Posterior cingulate gyrus (tissue), 11 donors: Measurements from ENCODE around the gene ARMC8.

Experiments used
- DNase-seq, 10 donors: peaks; one replicate each; pipeline versions ENCODE4 v3.0.0 to v3.0.0-alpha.2; 2020 to 2021; ENCODE audit warnings: mixed read lengths in 3 of 10
- intact Hi-C: fragments of 100-400 bp; cut with DNase I; formaldehyde crosslinking; loops from one replicate; pipeline ENCODE4 v1.15.1; 2023

ARMC8 gene

GRCh38 chr3:138241061-138241460, 54.0 kb downstream of the ARMC8 start:
- no peak for DNase-seq
- intact Hi-C loops: no loop called here

GRCh38 chr3:138241676-138242075, 54.6 kb downstream of the ARMC8 start:
- intact Hi-C loops: no loop called here
- DNase-seq: no peak

- no peak for DNase-seq
- intact Hi-C loops: no loop called here
Measured at GRCh38 chr3:138242466-138242865, 55.4 kb downstream of the ARMC8 start.

GRCh38 chr3:138245026-138245425, 57.9 kb downstream of the ARMC8 start:
- no peak for DNase-seq
- intact Hi-C loops: no loop called here

GRCh38 chr3:138249636-138250035, 62.5 kb downstream of the ARMC8 start:
- no peak for DNase-seq
- intact Hi-C loops: no loop called here

DNA sequence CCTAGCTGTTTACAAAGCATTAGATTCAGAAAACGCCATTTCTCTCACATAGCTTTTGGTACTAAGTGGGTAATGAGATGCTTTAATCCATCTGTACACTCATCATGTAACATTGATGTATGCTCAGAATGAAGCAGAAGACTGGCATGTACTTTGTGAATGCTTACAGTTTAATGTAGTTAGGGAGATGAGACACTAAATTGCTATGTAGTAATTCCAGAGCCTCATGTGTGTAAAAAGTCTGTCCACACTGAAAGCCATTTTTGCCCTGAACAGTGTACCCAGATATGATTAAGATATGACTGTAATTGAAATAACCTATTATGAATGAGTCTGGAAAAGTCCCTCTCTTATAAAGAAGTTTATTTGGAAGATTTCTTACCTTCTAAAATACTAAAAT, 66.5 kb downstream of the ARMC8 start:
- DNase-seq: no peak
- intact Hi-C loops: no loop called here

GRCh38 chr3:138254216-138254615, 67.1 kb downstream of the ARMC8 start:
- no peak for DNase-seq
- intact Hi-C loops: no loop called here

GRCh38 chr3:138256022-138256421, 68.9 kb downstream of the ARMC8 start:
- intact Hi-C loops: no loop called here
- DNase-seq: no peak

GRCh38 chr3:138257986-138258385, 70.9 kb downstream of the ARMC8 start:
- intact Hi-C loops: no loop called here
- DNase-seq: no peak

- intact Hi-C loops: no loop called here
- no peak for DNase-seq
Measured at GRCh38 chr3:138259126-138259525, 72.0 kb downstream of the ARMC8 start.

DNA sequence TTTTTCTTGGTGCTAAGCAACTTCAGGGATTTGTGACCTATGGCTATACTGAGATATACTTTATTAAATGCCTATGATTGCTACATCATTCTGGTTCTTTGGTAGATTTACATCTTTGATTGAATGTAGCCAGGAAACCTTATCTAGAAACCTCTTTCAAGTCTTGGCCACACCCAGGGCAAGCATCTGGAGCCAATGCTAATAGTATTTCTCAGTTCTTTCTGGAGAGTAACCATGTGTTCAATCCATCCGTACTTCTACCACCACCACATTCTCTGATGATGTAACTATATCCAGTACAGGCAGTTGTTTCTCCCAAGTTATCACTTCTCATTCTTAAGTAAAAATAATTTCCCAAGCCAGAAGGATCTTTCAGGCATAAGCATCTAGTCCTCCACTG, 73.5 kb downstream of the ARMC8 start:
- no peak for DNase-seq
- intact Hi-C loops: loop anchor here (5.0 kb wide), 1 partner anchor 67 kb away; the partner anchor contains the start of gene NME9

- intact Hi-C loops: loop anchor here (5.0 kb wide), 1 partner anchor 64 kb away; the partner anchor contains the start of gene NME9
- DNase-seq: peak in 1 of 10 donors; percentile 8
Measured at GRCh38 chr3:138263104-138263503, 76.0 kb downstream of the ARMC8 start.

DNA sequence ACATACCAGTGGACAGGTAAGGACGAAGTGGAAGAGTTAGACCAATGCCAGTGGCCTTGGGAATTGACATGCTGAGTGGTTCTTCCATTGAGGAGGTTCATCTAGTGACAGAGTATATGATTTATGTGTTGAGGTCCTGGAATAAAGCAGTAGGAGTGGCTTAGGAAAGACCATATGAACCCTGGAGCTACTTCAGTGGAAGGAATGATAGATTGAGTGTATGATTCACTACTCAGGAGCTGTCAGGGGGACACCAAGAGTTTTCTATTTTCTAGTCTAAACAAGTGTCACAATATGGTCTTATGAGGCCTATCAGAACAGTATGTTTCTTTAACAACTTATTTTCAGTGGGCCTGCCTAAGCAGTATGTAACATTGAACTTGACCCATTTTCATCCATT, 78.6 kb downstream of the ARMC8 start:
- intact Hi-C loops: no loop called here
- DNase-seq: no peak

DNA sequence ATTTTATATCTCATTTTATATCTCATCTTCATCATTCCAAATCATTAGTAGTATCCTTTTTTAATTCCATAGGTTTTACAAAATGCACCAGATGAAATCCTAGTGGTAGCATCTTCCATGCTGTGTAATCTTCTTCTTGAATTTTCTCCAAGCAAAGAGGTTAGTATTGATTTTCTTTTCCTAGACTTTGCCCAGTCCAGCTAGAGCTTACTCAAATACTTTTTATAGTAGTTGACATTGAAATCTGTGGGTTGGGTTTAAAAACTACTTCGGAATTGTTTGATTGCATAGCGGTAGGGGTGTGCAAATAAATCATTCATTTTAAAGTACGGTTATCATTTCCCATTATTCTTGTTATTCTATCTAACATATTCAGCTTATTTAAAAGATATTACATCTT, 80.0 kb downstream of the ARMC8 start:
- no peak for DNase-seq
- intact Hi-C loops: no loop called here

DNA sequence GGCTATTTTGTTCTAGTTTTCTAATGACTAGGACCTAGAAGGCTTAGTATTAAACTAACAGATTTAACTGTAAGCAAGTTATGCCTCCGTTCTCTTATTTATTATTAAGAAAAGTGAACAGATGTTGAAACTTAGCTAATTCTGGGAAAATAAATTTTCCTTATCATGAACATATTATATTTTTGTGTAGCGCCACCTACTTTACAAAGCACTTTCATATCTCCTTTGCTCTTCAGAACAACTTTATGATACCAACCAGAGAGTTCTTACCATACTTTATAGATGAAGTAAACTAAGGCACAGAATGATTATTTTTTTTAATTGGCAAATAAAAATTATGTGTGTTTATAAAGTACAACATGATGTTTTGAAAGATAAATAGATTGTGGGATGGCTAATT, 83.1 kb downstream of the ARMC8 start:
- no peak for DNase-seq
- intact Hi-C loops: no loop called here

DNA sequence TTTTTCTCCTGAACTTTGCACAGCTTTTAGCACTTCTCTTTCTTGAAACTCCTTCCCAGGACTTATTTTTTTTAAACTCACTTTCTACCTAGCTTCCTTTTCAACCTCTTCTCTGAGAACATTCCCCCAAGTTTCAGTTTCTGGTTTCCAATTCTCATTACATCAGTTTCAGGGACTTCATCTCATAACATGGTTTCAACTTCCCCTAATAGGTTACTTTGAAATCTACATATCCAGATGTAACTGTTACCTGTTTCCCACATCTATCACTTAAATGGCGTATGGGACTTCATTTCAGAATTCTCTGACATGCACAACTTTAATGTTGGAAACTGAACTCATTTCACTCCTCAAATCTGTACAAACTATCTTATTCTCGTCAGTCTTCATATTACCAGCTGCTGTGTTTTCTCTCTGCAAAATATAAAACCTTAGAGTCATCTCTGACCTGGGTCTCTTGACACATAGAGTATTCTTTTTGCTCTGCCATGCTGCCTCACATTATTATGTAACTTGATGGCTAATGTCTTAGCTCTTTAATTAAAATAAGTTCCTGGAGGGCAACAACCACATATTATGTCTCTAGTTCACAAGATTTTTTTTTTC, 84.2 kb downstream of the ARMC8 start:
- intact Hi-C loops: no loop called here
- DNase-seq: no peak

DNA sequence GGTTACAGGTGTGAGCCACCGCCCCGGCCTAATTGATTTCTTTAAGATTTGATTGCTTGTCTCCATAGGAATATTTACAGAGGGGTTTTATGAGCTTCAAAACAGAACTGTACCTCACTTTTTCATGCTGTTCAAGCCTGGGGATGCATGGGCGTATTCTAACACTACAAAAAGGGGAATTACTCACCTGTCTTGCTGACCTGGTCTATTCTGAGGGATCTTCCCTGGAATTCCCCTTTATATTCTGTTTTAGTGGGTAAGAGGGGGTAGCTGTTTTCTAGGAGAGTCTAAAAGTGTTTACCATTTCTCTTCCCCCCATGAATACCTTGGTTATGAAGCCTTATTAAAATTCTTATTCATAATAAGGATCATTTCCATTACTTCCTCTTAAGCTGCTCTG, 94.5 kb downstream of the ARMC8 start:
- no peak for DNase-seq
- intact Hi-C loops: no loop called here

DNA sequence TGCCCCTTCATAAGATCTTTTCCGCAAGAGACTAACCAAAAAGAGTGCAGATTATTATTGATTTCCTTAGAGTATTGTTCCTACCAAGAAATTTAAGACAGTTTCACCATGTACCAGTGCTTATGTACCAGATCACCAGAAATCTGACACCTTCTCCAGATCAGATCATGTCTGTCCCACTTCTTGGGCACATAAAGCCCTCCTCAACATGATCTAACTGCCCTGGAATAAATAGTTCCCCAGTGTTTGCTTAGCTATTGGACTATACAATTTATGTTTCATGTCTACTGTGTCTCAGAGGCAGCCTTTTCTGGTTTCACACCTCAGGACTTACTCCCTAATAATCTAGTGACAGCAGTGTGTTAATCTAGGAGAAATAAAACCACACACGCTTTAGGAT, 95.7 kb downstream of the ARMC8 start:
- intact Hi-C loops: no loop called here
- DNase-seq: no peak

- DNase-seq: no peak
- intact Hi-C loops: no loop called here
Measured at GRCh38 chr3:138284079-138284478, 97.0 kb downstream of the ARMC8 start.

- DNase-seq: peak in 1 of 10 donors; percentile 24
- intact Hi-C loops: no loop called here
Measured at GRCh38 chr3:138284957-138285477, 97.9 kb downstream of the ARMC8 start.

- intact Hi-C loops: no loop called here
Measured at GRCh38 chr3:138289260-138289659, 102.2 kb downstream of the ARMC8 start.

DNA sequence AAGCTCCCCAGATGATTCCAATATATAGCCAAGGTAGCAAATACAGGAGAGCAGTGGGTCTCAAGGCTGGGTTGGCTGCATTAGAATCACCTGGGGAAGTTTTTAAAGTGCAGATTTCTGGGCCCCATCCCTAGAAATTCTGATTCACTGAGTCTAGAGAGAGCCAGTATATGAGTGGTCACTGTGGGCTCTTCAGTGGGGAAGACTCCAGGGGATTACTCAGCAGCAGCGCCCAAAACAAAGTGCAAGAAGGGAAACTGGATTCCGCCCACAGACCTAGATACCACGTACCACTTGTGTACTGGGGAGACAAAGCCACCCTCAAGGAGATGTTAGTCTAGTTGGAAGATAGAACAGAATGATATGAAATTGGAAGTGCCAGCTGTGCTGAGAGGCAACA, 102.6 kb downstream of the ARMC8 start:
- DNase-seq: no peak
- intact Hi-C loops: no loop called here

More at GRCh38 chr3:138289260-138289659, 102.2 kb downstream of the ARMC8 start:
- peak in 2 of 10 donors; percentile 17 to 36 for DNase-seq

DNA sequence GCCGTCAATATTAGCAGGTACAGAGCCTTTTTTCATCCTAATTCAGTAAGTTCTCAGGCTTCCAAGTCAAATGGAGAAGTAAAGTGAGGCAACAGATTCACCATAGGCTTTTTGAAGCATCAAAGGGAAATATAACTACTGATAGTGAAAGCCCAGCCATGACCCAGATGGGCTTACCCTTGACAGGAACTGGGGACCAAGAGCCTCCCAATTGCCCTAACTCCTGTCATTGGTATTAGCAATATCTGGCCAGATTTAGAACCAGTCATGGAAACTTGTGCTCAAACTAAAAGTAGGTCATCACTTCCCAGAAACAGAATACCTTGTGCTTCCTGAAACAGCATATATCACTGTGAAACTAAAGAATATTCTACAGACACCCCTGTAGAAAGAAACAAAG, 109.5 kb downstream of the ARMC8 start:
- intact Hi-C loops: no loop called here
- DNase-seq: no peak
